ENCODE data around the gene COX17. TPM values are rescaled to one million over a fixed set of nuclear protein-coding genes. Genes with fewer than 3 reads are reported as not detected.

Gene COX17
- total and polyA plus RNA-seq, 9 of the 15 experiments (the other 6 are each of a cell fraction or from before 2014, with no cell fraction given), result 29.1 to 167 (median 60.6) TPM

- TF ChIP-seq REST (IDR thresholded peaks at IDR 0.05; ENCODE audit: borderline replicate concordance) (peak; percentile 46; the same call in 1 of the 2 replicates), REST (CRISPR knock-in tag; IDR thresholded peaks at IDR 0.05; ENCODE audit: low read depth) (no peak), RCOR1 (IDR thresholded peaks at IDR 0.05; ENCODE audit: borderline replicate concordance in 1 of 2, low read depth in 2 of 2, low read length in 2 of 2) (0 out of 4 replicates have a peak, but pooled peaks of 1 of the 2 experiments have one; percentile 20), PURB (CRISPR knock-in tag; IDR thresholded peaks at IDR 0.05; ENCODE audit: low read depth) (no peak), SOX6 (IDR thresholded peaks at IDR 0.05) (peak; percentile 40; the same call in 1 of the 2 replicates), DLX4 (CRISPR knock-in tag; IDR thresholded peaks at IDR 0.05) (no peak), DPF2 (IDR thresholded peaks at IDR 0.05) (0 out of 2 replicates have a peak, but pooled peaks have one; percentile 16), FOXJ2 (tag; IDR thresholded peaks at IDR 0.05) (peak; percentile 70; the same call in 1 of the 2 replicates), ZNF668 (CRISPR knock-in tag; IDR thresholded peaks at IDR 0.05) (no peak), SUPT5H (IDR thresholded peaks at IDR 0.05) (no peak), HMBOX1 (IDR thresholded peaks at IDR 0.05) (peak; percentile 57; the same call in 1 of the 2 replicates), NR2C2 (CRISPR knock-in tag; IDR thresholded peaks at IDR 0.05) (no peak), NR2C2 (tag; IDR thresholded peaks at IDR 0.05) (0 out of 2 replicates have a peak, but pooled peaks have one; percentile 31), NONO (IDR thresholded peaks at IDR 0.05; ENCODE audit: low read depth in 2 of 2, low read length in 1 of 2) (no peak), GATAD2A (IDR thresholded peaks at IDR 0.05) (no peak), ZC3H11A (IDR thresholded peaks at IDR 0.05; ENCODE audit: low read depth, low read length) (no peak)
These were observed 2.7 kb upstream of the COX17 start (continued) for GRCh38 chr3:119679874-119680273.
